GM21619 (cell line): Measurements from ENCODE around the gene MRPL45.
"Not testable (repeated sequence)": the region's sequence is repeated elsewhere in the genome, so short reads cannot be mapped to it uniquely, and the experiment has no call there.

ENCODE experiments used
- ATAC-seq: cut with Tn5 transposase; IDR thresholded peaks from one replicate; pipeline ENCODE4 v1.9.1; 2021; ENCODE audit not compliant: unreplicated experiment

Gene MRPL45

DNA sequence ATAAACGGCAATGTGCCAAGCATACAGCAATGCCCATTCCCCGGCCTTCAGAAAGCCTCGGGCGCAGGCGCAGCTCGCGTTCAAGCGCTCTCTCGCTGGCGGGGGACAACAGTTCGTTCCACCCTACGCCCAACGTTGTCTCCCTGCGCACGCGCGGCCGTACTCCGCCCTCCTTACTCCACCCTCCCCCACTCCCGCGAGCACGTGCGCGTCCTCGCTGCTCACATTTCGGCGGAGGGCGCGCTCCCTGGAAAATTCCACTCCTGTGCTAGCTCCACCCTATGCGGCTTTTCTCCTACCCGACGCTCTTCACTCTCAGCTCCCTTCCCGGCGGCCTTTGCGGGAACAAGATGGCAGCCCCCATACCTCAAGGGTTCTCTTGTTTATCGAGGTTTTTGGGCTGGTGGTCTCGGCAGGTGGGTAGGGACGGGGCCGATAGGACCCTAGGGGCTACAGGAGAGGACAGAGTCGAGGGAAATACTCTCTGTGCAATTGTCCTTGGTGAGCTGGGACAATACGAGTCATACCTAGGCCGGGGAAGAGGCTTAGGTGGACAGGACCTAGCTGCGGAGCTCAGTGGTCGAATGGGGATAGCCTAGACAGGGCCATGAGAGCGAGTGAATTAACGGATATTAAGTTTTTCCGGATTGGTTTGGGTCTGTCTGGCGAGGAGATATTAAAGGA is at the start of gene MRPL45:
Gene MRPL45 (plus strand): TSS at position 335 of the 684 bp plus-strand sequence. CDS start 16 bp downstream, at position 351.
- ATAC-seq, result peak; percentile 83

DNA sequence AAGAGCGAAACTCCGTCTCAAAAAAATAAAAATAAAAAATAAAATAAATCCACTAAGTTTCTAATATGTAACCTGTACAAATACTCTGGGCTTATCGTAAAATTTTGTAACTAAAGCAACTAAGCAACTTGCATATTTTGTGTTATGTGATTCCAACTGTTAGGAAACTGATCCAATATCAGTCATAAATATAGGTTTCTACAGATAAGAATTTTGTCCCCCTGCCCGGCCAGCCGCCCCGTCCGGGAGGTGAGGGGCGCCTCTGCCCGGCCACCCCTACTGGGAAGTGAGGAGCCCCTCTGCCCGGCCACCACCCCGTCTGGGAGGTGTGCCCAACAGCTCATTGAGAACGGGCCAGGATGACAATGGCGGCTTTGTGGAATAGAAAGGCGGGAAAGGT is 43.8 kb upstream of the MRPL45 start:
- not testable (repeated sequence) for ATAC-seq

DNA sequence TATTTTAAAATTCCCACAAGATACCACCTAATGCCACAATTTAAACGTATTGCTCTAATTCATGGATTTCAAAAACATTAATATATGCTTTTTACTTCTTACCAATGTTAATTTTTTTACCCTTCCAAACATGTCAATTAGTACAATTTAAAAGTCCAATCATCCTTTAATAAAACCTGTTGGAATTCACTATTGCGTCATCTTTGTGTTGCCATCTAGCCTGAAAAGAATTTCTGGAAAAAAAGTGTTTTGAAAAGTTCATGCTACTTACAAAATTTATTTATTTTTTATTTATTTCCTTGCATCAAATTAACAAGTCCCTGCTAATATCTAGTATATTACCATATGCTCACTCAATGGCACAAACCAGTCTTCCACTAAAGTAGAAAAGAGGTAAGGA is 42.6 kb upstream of the MRPL45 start:
- ATAC-seq, result not testable (repeated sequence)

DNA sequence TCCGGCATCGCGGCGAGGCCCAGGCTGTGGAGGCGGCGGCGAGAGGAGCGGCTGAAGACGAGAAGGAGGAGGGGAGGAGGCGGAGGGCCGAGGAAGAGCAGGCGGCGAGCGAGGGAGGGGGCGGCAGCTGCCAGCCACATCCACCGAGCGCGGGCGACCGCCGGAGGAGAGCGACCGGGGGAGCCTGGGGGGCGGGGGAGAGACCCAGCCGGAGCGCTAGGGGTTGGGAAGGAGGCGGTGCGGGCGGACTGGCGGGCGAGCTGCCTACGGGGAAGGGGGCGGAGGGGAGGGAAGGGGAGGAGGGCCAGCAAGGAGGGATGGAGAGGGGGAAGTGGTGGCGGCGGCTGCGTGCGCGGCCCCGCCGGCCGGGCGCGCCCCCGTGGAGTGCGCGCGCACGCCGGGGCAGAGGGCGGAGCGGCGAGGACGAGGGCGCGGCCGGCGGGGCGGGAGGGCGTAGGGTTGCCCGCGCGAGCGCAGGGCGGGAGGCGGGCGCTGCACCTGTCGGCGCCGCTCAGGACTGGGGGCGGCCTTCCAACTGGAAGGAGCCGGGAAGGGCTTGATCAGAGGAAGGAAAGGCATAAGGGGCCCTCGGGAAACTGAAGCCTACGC is 39.9 kb upstream of the MRPL45 start:
- ATAC-seq, result peak; percentile 74

DNA sequence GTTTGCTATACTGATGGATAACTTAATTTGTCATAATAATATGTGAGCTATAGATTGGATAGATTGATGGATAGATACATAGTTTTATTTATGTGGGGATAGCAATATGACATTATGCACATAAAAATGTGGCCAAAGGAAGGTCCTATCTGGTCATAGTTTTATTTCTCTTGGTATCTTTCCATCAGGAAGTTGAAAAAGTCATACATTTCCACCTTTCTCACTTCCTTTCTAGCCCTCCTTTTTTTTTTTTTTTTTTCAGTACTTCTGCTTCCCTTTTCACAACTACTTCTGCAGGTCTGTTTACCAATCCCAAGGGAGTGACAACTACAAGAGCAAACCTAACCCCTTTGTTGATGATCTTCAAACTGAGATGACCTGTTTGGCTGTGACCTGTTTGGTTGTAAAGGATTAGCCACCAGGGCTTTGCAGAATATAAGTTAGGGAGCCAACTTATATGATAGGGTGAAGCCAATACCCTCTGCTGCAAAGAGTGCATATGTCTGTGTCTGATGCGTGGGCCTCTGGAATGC is 30.9 kb upstream of the MRPL45 start:
- not testable (repeated sequence) for ATAC-seq

DNA sequence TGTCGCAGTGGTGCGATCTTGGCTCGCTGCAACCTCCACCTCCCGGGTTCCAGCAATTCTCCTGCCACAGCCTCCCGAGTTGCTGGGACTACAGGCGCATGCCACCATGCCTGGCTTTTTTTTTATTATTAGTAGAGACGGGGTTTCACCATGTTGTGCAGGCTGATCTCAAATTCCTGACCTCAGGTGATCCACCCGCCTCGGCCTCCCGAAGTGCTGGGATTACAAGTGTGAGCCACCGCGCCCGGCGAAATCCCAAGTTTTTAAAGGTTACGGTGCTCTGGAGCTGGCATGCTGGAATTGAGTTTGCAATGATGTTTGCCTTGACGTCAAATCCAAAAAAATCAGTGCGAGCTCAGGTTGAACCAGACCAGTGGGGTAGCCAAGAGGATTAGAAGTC is 30.4 kb upstream of the MRPL45 start:
- not testable (repeated sequence) for ATAC-seq

DNA sequence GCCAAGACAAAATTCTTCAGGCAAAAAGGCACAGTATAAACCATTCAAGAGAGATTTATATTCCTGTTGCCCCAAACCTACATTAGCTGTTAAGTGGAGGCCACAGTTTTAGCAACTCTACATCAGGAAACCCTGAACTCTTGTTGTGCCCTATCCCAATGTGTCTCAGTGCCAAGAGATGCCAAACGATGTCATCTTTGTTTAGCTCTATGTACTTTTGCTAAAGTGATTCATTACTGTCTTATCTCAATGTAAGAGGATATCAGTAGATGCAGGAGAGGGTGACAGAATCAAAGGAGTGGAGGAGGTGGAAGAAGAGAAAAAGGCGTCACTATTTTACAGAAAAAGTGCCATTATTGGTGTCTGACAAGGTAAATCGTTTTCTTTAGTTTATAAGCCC is 28.8 kb upstream of the MRPL45 start:
- not testable (repeated sequence) for ATAC-seq

DNA sequence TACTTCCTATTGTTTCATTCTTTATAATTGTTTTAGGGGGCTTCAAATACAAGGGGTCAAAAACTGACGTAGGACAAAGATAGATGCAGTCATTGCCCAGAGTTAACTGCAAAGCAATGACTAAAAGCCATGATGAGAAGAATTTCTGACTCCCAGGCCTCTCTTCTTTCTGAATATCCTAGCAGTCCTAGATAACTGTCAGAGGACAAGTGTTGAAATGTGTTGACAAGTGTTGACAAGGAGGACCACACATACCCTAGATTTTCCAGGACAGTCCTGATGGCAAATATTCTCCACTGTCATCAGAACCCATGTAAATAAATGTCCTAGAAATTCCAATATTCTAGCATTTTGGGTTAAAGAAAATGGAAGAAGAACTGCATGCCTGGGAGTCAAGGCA is 27.9 kb upstream of the MRPL45 start:
- ATAC-seq, result not testable (repeated sequence)

DNA sequence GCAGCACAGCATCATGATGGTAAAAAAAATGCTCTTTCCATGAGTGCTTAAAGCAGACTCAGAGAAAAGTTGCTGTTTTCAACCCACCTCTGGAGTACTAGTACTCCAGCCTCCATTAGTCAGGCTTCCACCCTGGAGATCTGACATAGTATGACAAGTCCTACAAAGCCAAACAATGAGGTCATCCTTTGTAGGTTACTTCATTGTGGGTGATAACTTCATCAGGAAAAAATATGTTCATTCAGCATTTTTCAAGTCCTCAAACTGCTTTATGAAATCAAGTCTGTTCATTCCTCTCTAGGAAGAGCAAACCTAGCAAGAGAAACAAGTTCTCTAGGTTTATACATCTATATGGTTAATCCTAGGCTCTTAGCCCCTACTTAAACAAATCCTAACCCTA is 27.4 kb upstream of the MRPL45 start:
- not testable (repeated sequence) for ATAC-seq

DNA sequence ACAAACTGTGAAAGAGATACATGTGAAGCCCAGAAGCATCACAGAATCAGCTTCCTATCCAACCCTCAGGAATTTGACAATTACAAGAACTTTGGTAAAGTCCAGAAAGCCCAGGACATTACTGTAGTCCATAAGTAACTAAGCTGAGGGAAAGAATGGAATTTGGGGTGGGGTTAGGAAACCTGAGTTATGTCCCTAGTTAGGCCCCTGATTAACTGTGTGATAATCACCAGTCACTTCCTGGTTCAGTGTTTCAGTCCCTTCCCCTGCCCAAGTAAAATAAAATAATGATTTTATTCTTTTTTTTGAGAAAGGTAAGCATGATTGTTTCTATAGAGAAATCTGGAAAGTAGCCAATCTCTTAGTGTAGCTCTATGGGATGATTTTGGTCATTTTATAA is 11.0 kb upstream of the MRPL45 start:
- not testable (repeated sequence) for ATAC-seq

DNA sequence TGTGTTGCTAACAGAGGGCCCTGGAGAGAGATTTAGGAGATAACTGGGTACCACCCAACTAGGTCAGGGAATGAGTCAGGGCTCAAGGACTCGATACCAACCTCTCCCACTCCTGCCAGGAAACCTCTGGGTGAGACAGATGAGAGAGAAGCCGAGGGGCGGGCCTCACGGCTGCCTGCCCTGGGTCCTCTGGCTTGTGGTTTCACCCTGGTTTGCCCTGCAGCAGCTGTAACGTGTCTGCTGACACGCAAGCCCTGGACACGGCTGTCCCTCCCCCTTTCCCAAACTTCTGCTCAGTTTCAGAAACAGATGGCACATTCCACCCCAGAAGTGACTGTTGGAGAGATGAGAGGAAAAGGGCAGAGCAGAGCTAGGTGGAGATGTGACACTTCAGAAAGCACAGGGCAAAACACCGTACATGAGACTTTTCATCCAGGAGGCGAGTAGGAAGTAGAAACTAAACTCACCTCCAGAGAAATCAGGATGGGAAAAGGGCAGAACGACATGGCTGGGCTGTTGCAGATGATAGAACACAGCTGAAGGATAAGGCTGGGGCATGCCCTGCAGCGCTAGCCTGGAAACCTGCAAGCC is 10.4 kb upstream of the MRPL45 start:
- peak; percentile 75 for ATAC-seq

DNA sequence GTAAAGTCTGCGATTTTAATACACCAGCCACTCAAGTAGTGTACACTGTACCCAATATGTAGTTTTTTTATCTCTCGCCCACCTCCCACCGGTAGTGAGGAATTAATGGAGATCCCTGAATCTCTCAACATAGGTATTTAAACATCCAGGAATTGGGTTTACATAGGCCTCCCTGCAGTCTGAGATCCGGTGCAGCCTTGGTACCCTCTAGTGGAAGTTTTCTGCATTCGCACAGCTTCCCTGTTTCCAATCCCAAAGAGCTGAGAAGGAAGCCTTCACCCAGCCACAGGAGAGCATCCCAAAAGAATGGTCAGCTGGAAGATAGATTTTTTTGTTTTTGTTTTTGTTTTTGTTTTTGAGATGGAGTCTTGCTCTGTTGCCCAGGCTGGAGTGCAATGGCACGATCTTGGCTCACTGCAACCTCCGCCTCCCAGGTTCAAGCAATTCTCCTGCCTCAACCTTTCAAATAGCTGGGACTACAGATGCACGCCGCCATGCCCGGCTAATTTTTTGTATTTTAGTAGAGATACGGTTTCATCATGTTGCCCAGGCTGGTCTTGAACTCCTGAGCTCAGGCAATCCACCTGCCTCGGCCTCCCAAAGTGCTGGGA is 8.6 kb upstream of the MRPL45 start:
- ATAC-seq, result not testable (repeated sequence)

DNA sequence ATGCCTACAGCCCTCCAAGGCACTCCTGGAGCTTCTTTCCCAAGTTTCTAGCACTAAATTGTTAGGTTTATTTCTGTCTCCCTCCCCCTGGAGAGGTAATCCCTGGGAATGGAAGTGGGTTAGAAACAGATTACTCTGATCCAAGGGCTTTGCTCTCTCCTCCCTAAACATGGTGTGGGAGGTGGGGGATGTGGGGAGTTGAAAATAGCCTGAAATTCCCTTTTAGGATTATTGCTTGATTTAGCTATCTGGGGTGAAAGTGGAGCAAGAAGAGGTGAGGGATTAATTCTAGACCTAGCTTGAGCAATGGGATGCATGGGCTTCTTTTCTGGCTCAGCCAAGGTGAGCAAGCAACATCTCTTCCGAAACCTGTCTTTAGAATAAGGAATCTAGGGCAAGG is 7.2 kb upstream of the MRPL45 start:
- not testable (repeated sequence) for ATAC-seq

DNA sequence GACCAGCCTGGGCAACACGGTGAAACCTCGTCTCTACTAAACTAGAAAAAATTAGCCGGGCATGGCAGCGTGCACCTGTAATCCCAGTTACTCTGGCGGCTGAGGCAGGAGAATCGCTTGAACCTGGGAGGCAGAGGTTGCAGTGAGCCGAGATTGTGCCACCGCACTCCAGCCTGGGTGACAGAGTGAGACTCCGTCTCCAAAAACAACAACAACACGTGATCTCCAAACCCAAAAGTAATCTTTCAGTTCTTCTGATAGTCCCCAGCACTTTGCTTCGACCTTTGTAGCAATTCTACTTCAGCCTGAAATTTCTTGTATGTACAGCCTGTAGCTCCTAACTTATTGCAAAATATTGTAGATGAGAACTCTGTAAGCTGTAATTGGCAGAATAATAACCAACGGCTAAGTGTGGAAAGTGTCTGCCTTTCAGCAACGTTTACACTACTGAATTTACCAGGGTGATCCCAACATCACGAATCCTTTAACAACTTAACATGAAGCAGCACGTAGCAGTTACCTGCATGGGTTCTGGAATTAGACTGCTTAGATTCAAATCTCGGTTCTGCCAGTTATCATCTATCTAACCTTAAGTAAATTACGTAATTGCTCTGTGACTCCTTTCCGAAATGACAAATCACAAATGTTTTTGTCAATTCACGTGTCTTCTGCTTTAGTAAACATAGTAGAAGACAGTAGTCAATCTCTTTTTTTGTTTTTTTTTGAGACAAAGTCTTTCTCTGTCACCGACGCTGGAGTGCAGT is 1.2 kb upstream of the MRPL45 start:
- ATAC-seq, result not testable (repeated sequence)

DNA sequence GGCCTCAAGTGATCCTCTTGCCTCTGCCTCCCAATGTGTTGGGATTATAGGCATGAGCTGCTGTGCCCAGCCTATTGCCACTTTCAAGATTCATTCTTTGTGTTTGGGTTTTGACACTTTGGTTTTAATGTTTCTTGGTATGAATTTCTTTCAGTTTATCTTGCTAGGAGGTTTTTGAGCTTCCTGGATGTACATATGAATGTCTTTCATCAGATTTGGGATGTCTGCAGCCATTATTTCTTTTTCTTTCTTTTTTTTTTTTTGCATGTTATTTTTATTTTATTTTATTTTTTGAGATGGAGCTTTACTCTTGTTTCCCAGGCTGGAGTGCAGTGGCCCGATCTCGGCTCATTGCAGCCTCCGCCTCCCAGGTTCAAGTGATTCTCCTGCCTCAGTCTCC is 18.5 kb downstream of the MRPL45 start:
- no peak for ATAC-seq

DNA sequence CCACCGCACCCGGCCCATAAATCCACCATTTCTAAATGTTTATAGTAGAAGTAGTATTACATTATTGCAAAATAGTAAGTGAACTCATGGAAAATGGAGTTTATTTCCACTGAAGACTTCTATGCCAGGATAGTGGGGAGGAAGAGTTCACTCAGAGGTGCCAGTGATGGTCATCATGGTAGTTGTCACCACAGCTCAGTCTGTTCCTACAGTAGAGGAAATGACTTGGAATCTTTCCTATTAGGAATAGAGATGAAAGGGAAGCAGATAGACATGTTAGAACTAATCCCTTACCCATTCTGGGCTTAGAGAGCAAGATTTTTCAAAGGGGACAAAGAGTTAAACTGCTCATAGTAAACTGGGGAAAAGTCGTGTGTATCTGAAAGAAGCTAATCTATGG is 20.1 kb downstream of the MRPL45 start:
- no peak for ATAC-seq

DNA sequence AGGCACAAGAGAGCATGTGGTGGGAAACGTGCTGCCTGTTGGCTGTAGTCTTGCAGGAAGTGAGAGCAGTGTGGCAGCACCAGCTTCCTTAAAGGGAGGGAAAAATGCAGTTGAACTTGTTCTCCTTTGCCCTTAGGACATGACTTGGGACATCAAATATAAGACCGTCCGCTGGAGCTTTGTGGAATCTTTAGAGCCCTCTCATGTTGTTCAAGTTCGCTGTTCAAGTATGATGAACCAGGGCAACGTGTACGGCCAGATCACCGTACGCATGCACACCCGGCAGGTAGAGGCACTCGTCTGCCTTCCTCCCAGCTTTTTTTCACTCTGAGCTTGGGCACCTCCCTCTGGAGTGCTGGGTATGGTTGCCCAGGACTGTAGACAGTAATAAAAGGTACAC is 23.5 kb downstream of the MRPL45 start:
- no peak for ATAC-seq

DNA sequence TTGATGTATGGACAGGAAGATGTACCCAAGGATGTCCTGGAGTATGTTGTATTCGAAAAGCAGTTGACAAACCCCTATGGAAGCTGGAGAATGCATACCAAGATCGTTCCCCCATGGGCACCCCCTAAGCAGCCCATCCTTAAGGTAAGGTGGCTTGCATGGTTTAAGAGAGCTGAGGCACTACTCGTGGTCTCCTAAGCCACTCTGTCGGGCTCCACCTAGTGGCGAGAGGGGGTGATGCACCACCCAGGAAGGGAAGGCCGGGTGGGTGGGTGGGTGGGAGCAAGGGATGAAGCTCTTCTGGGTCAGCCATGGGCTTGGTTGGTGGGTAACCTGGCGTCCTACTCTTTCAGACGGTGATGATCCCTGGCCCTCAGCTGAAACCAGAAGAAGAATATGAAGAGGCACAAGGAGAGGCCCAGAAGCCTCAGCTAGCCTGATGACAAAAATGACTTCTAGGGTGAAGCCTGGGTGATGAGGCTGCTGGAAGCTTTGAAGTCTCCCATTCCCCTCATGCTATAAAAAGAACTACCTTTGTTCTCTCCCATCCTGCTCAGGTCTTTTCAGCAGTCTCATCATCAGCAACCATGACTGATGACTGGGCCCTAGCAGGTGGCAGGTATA is 25.3 kb downstream of the MRPL45 start:
- ATAC-seq, result no peak

DNA sequence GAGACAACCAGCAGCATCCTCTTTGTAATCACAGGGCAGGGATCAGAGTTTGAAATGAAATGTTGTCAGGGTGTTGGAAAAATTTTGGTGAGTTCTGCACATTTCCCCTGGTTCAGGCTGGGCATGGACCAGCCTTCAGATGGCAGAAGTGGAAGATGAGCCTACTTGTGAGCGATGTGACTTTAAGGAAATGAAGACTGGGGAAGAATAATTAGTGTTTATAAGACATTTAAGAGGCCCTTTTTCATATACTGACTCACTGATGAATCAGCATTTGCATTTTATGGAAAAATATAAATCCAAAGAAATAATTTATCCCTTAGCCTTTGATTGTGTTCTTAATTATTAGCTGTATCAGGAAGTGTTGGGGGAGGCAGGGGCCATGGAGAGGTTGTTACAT is 25.9 kb downstream of the MRPL45 start:
- ATAC-seq, result no peak

DNA sequence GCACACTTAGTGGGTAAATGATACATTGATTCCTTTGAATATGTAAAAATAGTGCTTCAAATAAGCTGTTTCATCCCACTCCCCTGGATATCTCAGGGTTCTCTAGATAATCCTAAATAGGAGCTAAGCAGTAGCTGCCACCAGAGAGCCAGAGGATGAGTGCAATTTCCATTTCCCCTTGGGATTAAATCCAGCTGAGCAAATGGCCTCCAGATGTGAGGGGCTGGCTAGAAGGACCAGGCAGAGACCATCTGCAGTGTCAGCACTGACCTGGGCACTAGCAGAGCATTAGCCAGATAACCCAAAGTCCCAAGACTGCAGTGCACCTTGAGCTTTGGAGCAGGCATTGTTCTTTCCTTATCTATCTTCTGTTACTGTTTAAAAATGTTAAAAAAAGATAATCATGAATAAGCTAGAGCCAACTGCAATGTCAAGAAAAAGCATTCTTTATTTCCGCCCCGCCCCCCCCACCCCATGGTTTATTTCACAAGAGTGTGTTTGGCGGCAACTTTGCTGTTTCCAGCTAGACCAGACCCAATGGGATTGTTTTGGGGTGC is 27.3 kb downstream of the MRPL45 start:
- ATAC-seq, result no peak
